CD4-positive, alpha-beta T cell treated with Interleukin-4 for 1 hour (primary cell): ENCODE measurements around the gene C1orf174.
A peak's percentile ranks its signal among the peaks of the same experiment; 100 is the strongest.

Source experiments
- DNase-seq, 2 donors: peaks; one replicate each; pipeline ENCODE4 v3.0.0-alpha.2; 2020 to 2022

C1orf174 gene

DNA sequence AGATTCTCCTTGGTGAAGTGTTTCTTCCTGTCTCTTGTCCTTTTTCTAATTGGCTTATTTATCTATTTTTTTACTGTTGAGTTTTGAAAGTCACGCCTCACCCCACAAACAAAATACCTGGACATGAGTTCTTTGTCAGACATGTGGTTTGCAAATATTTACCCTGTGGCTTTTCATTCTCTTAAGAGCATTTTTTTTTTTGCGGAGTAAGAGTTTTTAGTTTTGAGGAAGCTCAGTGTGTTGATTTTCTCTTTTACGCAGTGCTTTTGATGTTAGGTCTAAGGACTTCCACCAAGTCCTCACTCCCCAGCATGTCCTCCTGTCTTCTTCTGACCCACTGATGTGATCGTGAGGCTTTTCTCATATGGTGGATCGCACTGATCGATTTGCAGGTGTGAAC is 35.2 kb downstream of the C1orf174 start:
- DNase-seq = no peak

DNA sequence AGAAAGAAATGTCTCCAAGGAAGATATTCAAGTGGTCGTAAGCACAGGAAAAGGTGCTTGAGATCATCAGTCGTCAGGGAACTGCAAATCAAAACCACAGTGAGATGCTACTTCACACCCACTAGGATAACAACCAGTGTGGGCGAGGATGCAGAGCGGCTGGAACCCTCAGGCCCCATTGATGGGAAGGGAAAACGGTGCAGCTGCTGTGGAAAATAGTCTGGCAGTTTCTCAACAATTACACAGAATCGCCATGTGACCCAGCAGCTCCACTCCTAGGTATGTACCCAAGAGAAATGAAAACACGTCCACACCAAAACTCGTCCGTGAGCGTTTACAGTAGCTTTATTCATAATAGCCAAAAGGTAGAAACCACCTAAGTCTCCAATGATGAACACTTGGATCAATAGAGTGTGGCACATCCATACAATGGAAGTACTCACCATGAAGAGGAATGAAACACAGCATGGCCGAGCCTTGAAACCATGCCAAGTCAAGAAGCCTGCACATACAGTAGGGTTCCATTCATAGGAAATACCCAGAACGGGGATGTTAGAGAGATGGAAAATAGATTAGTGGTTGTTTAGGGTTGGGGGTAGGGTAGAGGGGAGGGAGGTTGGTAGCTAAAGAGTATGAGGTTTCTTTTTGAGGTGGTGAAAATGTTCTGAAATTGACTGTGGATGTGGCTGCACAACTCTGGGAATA is 36.7 kb downstream of the C1orf174 start:
- no peak for DNase-seq

DNA sequence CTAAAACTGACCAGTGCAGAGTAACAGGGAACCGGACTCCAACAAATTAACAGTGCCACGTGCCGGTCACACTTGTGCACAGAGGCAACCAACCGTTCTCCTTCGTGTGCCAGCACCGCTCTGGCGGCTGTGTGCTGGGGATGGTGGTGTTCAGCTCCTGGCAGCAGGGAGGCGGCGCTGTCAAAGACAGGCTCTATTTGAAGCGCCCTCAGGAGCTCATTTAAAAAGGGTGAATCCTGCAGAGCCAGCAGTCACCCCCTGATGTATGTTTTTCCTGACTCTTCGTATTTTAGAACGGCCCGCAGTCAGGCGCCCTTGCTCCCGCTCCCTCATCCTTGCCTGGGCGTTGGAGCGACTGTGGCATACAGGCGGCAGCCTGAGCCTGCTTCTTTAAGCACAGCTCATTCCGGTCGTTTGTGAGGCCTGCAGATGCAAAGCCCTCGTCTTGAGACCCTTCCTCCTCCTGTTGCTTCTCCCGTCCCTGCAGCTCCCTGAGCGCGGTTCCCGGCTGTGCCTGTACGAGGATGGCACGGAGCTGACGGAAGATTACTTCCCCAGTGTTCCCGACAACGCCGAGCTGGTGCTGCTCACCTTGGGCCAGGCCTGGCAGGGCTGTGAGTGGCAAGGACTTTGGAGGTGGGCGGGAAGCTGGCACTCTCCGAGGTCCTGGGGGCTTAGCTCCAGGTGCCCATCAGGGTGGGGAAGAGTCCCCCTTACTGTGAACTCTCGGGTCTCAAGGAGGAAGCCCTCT is 41.7 kb downstream of the C1orf174 start:
- peak in 1 of 2 donors; percentile 5 for DNase-seq

DNA sequence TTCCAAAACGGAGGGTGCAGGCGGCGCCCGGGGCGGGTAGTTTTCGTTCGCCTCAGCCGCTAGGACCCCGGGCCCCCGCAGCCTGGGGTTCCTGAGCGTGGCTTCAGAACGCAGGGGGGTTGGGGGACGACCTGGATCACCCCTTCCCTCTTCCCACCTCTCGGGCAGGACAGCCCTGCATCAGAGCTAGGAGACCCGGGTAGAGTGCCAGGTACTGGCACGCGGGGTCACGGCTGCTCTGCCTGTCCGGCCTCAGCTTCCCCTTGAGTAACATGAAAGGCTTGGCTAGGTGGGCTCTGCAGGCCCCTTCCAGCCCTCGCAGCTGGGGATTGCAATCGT is 42.3 kb downstream of the C1orf174 start:
- no peak for DNase-seq

DNA sequence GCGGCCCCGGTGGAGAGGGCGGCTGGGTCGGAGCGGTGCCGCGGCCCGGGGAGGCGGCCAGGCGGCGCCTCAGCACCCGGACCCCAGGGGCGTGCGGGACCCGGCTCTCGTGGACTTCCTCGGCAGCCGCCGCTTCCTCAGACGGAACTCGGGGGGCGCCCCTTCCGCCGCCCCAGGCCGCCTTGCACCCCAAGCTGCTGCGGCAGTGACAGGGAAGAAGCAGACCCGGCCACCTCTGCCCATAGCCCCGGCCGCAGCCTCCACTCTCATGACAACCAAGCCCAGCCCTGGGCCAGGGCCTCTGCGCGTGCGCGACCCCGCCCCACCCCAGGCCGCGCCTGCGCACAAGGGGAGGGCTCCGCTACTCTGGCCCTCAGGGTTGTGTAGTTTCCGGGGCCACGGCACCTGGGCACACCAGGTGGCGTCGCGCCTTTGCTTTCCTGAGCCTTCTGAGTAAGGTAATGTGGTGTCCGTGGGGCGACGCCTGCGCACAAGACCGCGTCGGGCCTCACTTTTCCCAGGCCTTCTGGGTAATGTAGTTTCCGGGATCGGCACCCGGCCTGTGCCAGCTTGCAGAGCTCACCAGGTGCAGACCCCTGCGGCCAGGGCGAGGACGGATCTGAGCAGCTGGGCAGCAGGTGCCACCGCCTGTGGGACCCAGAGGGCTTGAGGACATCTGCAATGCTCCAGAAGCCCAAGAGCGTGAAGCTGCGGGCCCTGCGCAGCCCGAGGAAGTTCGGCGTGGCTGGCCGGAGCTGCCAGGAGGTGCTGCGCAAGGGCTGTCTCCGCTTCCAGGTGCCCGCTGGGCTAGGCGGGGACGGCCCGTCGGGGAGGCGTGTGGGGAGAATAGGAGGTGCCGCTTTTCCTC is 42.9 kb downstream of the C1orf174 start, which contains the start of the genes CEP104 and DFFB:
CEP104 (minus strand) TSS at position 289 of the 868 bp plus-strand sequence. CDS start 4,804 bp downstream, outside the sequence.
DFFB (plus strand) TSS at position 554 of the 868 bp plus-strand sequence; CDS start at position 682, 128 bp downstream.
- peak; percentile 98 to 99 for DNase-seq

DNA sequence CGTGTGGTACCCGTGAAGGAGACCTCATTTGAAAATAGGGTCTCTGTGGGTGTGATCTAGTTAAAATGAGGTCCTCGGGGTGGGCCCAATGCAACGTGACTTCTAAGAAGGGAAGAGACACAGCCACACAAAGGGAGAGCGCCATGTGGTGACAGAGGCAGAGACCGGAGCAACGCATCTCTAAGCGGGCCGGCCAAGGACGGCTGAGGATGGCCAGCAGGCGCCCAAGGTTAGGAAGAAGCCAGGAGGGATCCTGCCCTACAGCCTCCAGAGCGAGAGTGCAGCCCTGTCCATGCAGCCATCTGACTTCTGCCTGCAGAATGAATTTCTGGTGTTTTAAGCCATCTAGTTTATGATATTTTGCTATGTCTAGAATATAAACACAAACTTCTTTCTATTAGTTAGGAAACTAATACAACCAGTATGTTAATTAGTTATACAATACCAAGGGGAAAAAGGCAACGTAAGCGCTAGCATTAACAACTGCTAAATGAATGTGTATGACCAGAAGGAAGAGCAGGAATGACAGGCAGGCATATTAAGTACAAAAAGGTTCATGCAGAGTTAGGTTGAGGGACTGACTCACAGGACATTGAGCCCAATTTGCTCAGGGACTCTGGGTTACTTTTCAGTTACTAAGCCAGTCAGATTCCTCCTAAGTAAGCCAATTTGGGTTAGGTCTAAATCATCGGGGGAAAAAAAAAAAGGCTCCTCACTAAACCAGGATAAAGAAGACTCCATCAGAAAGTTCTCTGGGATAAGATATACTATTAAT is 47.2 kb downstream of the C1orf174 start:
- no peak for DNase-seq

DNA sequence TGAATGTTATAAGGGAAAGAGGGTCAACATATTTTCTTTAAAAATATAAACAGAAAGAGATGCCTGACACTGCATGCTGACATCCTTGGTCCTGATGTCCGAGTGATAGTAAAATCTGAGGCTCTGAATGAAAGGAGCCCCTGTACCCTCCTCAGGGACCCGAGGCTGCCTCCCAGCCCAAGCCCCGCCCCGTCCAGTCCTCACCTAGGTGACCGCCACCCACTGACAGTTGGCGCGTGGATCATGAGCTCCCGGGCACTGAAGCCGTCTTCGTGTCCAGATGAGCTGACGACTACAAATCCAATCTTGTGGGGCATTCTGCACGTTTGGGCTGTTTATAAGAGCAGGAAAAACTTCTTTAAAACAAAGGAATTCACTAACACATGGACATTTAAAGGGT is 48.0 kb downstream of the C1orf174 start:
- no peak for DNase-seq

DNA sequence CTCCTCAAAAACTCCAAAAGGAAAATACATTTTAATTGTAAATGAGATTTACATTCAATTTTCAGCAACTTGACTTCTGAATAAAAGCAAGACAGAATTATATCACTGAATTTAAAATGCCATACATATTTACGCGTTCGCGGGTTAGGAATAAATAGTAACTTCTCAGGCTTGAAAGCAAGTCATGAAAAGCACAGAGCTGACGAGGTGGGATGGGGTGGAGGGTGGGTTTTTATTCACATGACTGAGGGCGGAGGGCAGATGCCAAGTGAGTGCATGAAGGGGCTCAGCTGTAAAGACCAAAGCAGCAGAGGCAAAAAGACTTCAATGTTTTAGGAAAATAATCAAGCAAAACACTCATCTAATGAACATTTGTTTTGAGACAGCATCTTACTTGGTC is 48.8 kb downstream of the C1orf174 start:
- DNase-seq = no peak

DNA sequence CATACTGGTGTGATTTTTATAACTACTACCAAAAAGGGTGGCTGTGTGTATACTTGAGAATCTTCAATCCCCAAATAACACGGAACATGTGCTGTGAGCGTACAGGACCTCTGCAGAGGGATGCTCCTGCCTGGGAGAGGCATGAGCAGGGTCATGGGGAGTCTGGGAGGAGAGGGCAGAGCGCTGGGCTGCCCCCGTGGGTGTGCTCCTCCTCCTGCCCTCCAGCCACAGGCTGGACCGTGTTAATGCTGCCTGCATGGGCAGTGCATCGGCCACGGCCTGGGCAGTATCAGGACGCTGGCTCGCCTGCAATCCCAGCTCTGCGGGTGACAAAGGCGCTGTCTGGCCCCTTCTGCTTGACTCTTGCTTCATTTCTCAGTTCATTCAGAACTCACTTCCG is 49.2 kb downstream of the C1orf174 start:
- no peak for DNase-seq

DNA sequence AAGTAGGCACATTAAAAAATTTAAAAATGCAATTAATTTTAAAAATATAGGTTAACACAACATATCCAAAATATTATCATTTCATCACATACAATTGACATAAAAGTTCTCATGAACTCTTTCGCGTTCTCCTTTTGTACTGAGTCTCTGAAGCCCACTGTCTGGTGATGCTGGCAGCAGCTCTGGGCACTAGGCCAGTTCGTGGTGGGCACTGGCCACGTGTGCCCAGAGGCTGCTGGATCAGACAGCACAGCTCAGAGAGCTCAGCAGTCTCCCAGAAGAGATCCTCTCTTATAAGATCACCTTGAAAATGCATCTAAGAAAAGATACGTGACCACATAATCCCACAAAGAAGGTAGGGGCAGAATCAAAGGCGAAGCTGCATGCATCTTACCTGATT is 53.0 kb downstream of the C1orf174 start:
- DNase-seq = no peak

DNA sequence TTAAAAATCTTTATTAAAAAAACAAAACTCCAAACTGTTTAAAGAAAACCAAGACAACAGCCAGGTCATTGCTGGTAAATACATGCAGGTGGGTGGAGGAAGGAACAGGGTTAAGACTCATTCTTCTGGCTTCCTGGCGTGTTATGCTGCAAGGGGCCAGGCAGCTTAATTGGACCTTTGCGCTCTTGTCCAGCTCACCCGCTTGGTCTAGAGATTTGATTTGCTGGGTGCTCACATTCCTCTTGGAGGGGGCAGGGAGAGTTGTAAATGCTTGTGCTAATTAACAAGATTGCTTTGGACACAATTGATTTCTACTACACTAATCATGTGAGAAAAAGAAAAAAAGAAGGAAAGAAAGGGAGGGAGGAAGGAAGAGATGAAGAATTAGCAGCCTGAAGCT is 53.5 kb downstream of the C1orf174 start:
- DNase-seq = no peak

DNA sequence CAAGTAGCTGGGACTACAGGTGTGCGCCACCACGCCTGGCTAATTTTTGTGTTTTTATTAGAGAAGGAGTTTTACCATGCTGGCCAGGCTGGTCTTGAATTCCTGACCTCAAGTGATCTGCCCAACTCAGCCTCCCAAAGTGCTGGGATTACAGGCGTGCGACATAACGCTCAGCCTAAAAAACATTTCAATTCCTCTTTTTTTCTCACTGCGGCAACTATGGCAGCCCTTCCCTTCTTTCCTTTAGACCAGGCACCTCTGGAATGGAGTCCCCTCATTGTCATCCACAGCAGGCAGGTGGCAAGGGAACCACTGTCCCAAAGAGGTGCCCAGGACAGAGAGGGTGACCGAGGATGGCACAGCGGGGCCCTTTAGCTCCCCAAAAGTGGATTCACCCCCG is 57.2 kb downstream of the C1orf174 start:
- no peak for DNase-seq

DNA sequence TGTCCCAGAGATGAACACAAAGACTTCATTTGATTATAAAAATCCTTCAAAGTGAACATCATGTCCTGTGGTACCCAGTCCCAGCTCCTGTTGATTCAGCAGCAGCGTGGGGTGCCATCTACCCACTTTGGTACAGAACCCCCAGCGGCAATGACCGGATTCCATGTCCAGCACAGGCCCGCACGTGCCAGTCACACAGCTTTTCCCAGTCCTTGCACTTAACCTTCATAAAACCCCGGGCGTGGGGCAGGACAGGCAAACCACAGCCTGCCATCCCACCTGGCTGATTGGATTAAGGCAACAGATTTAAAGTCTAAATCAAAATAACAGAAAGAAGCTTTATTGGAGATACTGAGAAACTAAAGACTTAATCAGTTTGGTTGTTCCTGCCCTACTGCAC is 58.6 kb downstream of the C1orf174 start:
- no peak for DNase-seq
